ENCODE data around the gene GSG1L.

The GSG1L gene

GRCh38 chr16:28003021-28003865, 60.3 kb downstream of the GSG1L start:
- TF ChIP-seq CTCF (IDR thresholded peaks at IDR 0.05; ENCODE audit: low read depth, low read length): no peak

GRCh38 chr16:28001642-28002041, 61.9 kb downstream of the GSG1L start:
- no peak for TF ChIP-seq CTCF (IDR thresholded peaks at IDR 0.05; ENCODE audit: low read depth, low read length)
- no peak for DNase-seq (ENCODE audit: extremely low read depth, low read depth)

More at GRCh38 chr16:28003021-28003865, 60.3 kb downstream of the GSG1L start:
- DNase-seq (ENCODE audit: extremely low read depth, low read depth): no peak

- TF ChIP-seq CTCF (IDR thresholded peaks at IDR 0.05; ENCODE audit: low read depth, low read length): no peak
- no peak for DNase-seq (ENCODE audit: extremely low read depth, low read depth)
These were observed 62.3 kb downstream of the GSG1L start for GRCh38 chr16:28001184-28001583.

GRCh38 chr16:28000314-28001169, 63.0 kb downstream of the GSG1L start:
- DNase-seq (ENCODE audit: extremely low read depth, low read depth): no peak
- no peak for TF ChIP-seq CTCF (IDR thresholded peaks at IDR 0.05; ENCODE audit: low read depth, low read length)

GRCh38 chr16:27999687-28000086, 63.8 kb downstream of the GSG1L start:
- DNase-seq (ENCODE audit: extremely low read depth, low read depth): no peak
- no peak for TF ChIP-seq CTCF (IDR thresholded peaks at IDR 0.05; ENCODE audit: low read depth, low read length)

- no peak for DNase-seq (ENCODE audit: extremely low read depth, low read depth)
- no peak for TF ChIP-seq CTCF (IDR thresholded peaks at IDR 0.05; ENCODE audit: low read depth, low read length)
These were observed 68.1 kb downstream of the GSG1L start for GRCh38 chr16:27995378-27995777.

- no peak for DNase-seq (ENCODE audit: extremely low read depth, low read depth)
- no peak for TF ChIP-seq CTCF (IDR thresholded peaks at IDR 0.05; ENCODE audit: low read depth, low read length)
These were observed 68.8 kb downstream of the GSG1L start for GRCh38 chr16:27994686-27995085.

Measured in AG09319 (cell line).